ENCODE results near the gene CAMK1D.

DNA sequence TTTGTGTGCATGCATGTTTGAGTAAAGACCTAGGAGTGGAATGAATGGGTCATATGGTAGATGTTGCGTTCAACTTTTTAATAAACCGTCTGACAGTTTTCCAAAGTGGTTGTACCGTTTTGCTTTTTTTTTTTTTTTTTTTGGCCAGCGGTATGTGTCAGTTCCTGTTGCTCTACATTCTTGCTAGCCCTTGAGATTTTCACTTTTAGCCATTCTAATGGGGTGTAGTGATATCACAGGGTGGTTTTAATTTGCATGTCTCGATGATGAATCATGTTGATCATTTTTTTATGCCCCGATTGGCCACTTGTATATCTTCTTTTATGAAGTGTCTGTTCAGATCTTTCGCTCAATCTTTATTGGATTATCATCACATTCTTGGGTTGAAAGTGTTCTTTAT is 320.7 kb downstream of the CAMK1D start:
- TF ChIP-seq, protein P1, sequence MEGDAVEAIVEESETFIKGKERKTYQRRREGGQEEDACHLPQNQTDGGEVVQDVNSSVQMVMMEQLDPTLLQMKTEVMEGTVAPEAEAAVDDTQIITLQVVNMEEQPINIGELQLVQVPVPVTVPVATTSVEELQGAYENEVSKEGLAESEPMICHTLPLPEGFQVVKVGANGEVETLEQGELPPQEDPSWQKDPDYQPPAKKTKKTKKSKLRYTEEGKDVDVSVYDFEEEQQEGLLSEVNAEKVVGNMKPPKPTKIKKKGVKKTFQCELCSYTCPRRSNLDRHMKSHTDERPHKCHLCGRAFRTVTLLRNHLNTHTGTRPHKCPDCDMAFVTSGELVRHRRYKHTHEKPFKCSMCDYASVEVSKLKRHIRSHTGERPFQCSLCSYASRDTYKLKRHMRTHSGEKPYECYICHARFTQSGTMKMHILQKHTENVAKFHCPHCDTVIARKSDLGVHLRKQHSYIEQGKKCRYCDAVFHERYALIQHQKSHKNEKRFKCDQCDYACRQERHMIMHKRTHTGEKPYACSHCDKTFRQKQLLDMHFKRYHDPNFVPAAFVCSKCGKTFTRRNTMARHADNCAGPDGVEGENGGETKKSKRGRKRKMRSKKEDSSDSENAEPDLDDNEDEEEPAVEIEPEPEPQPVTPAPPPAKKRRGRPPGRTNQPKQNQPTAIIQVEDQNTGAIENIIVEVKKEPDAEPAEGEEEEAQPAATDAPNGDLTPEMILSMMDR (IDR thresholded peaks at IDR 0.05; ENCODE audit: borderline replicate concordance, extremely low read depth, low read length, poor library complexity, severe bottlenecking) = no peak
- TF ChIP-seq EZH2 (IDR thresholded peaks at IDR 0.05; ENCODE audit: borderline replicate concordance, low read depth, low read length, severe bottlenecking) = no peak

Data from DND-41 (cell line).